NCI-H226 (cell line): ENCODE data around the gene PCID2.

Source experiments
- DNase-seq: peaks from one replicate; pipeline ENCODE4 v3.0.0-alpha.2; 2015

PCID2 gene

GRCh38 chr13:113186061-113186900 is 22.2 kb downstream of the PCID2 start:
- DNase-seq: no peak

- no peak for DNase-seq
Measured at GRCh38 chr13:113184568-113185440, 23.7 kb downstream of the PCID2 start.

- DNase-seq: no peak
Measured at GRCh38 chr13:113183450-113184129, 24.9 kb downstream of the PCID2 start.

GRCh38 chr13:113182046-113182445 is 26.4 kb downstream of the PCID2 start:
- DNase-seq: no peak

- no peak for DNase-seq
Measured at GRCh38 chr13:113179374-113180230, 28.9 kb downstream of the PCID2 start.

GRCh38 chr13:113178896-113179167 is 29.6 kb downstream of the PCID2 start:
- DNase-seq: no peak

GRCh38 chr13:113178070-113178895 is 30.2 kb downstream of the PCID2 start:
- DNase-seq: peak; percentile 94

- no peak for DNase-seq
Measured at GRCh38 chr13:113176822-113177221, 31.6 kb downstream of the PCID2 start.

- DNase-seq: no peak
Measured at GRCh38 chr13:113176280-113176679, 32.2 kb downstream of the PCID2 start.

GRCh38 chr13:113172419-113172926 is 36.0 kb downstream of the PCID2 start:
- no peak for DNase-seq

GRCh38 chr13:113171250-113172125 is 37.0 kb downstream of the PCID2 start:
- no peak for DNase-seq

GRCh38 chr13:113170511-113170910 is 38.0 kb downstream of the PCID2 start:
- no peak for DNase-seq

GRCh38 chr13:113169277-113170272 is 38.9 kb downstream of the PCID2 start:
- no peak for DNase-seq

GRCh38 chr13:113168211-113168610 is 40.3 kb downstream of the PCID2 start:
- no peak for DNase-seq

GRCh38 chr13:113167575-113167974 is 40.9 kb downstream of the PCID2 start:
- no peak for DNase-seq

GRCh38 chr13:113167155-113167554 is 41.3 kb downstream of the PCID2 start:
- DNase-seq: no peak

- no peak for DNase-seq
Measured at GRCh38 chr13:113166681-113167080, 41.8 kb downstream of the PCID2 start.

GRCh38 chr13:113166266-113166665 is 42.2 kb downstream of the PCID2 start:
- no peak for DNase-seq

GRCh38 chr13:113164492-113164891 is 44.0 kb downstream of the PCID2 start:
- no peak for DNase-seq
